ENCODE measurements around the gene SHMT2.

- TF ChIP-seq CTCF (IDR thresholded peaks at IDR 0.05 in 2 of 3, conservative IDR thresholded peaks at IDR 0.05 in 1 of 3; ENCODE audit: borderline replicate concordance in 1 of 3, insufficient read depth in 1 of 3, low read depth in 2 of 3, low read length in 2 of 3) (no peak), YY1 (IDR thresholded peaks at IDR 0.05; ENCODE audit: extremely low read depth, insufficient replicate concordance, low read depth, low read length) (no peak), POLR2AphosphoS5 (IDR thresholded peaks at IDR 0.05; ENCODE audit: low read depth, low read length) (no peak), CEBPB (IDR thresholded peaks at IDR 0.05; ENCODE audit: low read depth) (no peak), SIN3A (IDR thresholded peaks at IDR 0.05; ENCODE audit: low read depth) (no peak)
Observed at GRCh38 chr12:57237596-57237931, 8.1 kb downstream of the SHMT2 start.
